Measurements from ENCODE around the gene CYB5R2. TPM values are rescaled to one million over a fixed set of nuclear protein-coding genes. Genes with fewer than 3 reads are reported as not detected.

Gene CYB5R2
- total RNA-seq, 1 experiment from 2014 or later = 40.3 TPM

DNA sequence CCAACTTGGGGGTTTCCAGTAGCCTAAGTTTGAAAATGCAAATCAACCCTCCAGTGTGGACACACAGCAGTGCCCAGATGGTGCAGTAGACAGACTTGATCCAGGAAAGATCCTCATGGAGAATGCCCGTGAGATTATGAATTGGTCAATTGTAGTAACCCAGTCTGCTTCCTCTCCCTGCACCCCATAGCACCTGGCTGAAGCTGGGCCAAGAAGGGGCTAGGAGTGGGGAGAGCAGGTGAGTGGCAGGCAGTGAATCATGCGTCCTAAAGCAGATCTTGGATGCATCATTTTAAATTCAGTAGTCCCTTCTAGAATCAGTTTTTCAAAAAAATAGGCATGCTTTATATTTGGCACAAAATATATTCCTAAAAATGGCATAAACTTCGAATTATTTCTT, 52.2 kb downstream of the CYB5R2 start (continued):
- TF ChIP-seq, protein P1, sequence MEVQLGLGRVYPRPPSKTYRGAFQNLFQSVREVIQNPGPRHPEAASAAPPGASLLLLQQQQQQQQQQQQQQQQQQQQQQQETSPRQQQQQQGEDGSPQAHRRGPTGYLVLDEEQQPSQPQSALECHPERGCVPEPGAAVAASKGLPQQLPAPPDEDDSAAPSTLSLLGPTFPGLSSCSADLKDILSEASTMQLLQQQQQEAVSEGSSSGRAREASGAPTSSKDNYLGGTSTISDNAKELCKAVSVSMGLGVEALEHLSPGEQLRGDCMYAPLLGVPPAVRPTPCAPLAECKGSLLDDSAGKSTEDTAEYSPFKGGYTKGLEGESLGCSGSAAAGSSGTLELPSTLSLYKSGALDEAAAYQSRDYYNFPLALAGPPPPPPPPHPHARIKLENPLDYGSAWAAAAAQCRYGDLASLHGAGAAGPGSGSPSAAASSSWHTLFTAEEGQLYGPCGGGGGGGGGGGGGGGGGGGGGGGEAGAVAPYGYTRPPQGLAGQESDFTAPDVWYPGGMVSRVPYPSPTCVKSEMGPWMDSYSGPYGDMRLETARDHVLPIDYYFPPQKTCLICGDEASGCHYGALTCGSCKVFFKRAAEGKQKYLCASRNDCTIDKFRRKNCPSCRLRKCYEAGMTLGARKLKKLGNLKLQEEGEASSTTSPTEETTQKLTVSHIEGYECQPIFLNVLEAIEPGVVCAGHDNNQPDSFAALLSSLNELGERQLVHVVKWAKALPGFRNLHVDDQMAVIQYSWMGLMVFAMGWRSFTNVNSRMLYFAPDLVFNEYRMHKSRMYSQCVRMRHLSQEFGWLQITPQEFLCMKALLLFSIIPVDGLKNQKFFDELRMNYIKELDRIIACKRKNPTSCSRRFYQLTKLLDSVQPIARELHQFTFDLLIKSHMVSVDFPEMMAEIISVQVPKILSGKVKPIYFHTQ (CRISPR knock-in tag; IDR thresholded peaks at IDR 0.05) = no peak

DNA sequence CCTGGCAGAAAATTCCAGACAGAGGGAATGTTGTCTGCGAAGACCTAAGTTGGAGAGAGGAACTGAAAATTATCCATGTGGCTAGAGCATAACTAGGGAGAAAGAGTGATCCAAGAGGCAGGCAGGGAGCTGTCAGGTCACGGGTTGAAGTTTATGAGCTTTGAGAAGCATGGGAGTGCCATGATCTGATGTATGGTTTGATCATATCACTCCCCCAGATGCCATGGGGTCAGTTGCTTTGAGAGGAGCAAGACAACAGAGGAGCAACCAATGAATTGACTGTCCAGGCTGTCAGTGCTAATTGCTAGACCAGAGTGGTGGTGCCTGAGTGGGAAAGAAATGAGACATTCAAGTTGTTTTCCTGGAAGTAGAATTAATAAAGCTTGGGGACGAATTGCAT, 54.0 kb downstream of the CYB5R2 start:
- DNase-seq (ENCODE audit: low spot score) = no peak
- ChIA-PET CTCF (interaction anchor here (0.8 to 2.1 kb wide), 2 partner anchors 48 to 106 kb away, joined by 3 to 12 read pairs; partner anchors contain the start of gene PPFIBP2), POLR2A (no interaction called here)
- no peaks in the 10 kb centered on the region for H3K9me3 Mint-ChIP-seq
- H3K27ac Mint-ChIP-seq = no peak overlapping the region
- no peak for ATAC-seq
- TF ChIP-seq ZNF121 (CRISPR knock-in tag; IDR thresholded peaks at IDR 0.05) = no peak
- peaks cover 36% of the 10 kb centered on the region for H3K4me1 Mint-ChIP-seq
- no peaks in the 10 kb centered on the region for H3K27me3 Mint-ChIP-seq (ENCODE audit: low read depth)
- H3K36me3 Mint-ChIP-seq = peaks cover 8% of the 10 kb centered on the region
- H3K4me3 Mint-ChIP-seq = no peak overlapping the region

DNA sequence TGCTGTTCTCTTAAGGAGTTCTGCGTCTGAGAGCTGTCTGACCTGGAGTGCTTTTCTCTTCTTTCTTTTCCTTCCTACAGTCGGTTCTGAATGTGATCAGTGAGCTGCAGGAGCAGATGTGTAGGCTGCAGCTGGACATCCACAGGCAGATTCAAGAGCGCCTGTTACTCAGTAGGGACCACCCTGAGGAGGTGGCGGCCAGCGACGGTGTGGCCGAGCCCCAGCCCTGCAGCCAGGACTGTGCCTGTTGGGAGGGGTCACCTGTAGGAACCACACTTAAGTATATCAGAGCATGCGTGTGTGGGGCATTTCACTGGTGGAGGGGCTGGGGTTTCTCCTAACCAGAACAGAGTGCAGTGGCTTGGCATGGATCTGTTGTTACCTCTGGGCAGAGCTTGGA, 56.3 kb downstream of the CYB5R2 start:
- no peak for ATAC-seq
- peak overlapping the region; percentile 10; the same call in 1 of the 2 replicates for H3K27ac Mint-ChIP-seq
- H3K4me1 Mint-ChIP-seq = peaks cover 43% of the 10 kb centered on the region
- TF ChIP-seq, protein P2, sequence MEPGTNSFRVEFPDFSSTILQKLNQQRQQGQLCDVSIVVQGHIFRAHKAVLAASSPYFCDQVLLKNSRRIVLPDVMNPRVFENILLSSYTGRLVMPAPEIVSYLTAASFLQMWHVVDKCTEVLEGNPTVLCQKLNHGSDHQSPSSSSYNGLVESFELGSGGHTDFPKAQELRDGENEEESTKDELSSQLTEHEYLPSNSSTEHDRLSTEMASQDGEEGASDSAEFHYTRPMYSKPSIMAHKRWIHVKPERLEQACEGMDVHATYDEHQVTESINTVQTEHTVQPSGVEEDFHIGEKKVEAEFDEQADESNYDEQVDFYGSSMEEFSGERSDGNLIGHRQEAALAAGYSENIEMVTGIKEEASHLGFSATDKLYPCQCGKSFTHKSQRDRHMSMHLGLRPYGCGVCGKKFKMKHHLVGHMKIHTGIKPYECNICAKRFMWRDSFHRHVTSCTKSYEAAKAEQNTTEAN (CRISPR knock-in tag; IDR thresholded peaks at IDR 0.05) = no peak
- TF ChIP-seq SMAD3 (CRISPR knock-in tag; IDR thresholded peaks at IDR 0.05; ENCODE audit: borderline replicate concordance) = no peak
- TF ChIP-seq ZNF423 (CRISPR knock-in tag; IDR thresholded peaks at IDR 0.05) = no peak
- no peak for TF ChIP-seq KAT7 (CRISPR knock-in tag; IDR thresholded peaks at IDR 0.05; ENCODE audit: borderline replicate concordance)
- TF ChIP-seq, protein P3, sequence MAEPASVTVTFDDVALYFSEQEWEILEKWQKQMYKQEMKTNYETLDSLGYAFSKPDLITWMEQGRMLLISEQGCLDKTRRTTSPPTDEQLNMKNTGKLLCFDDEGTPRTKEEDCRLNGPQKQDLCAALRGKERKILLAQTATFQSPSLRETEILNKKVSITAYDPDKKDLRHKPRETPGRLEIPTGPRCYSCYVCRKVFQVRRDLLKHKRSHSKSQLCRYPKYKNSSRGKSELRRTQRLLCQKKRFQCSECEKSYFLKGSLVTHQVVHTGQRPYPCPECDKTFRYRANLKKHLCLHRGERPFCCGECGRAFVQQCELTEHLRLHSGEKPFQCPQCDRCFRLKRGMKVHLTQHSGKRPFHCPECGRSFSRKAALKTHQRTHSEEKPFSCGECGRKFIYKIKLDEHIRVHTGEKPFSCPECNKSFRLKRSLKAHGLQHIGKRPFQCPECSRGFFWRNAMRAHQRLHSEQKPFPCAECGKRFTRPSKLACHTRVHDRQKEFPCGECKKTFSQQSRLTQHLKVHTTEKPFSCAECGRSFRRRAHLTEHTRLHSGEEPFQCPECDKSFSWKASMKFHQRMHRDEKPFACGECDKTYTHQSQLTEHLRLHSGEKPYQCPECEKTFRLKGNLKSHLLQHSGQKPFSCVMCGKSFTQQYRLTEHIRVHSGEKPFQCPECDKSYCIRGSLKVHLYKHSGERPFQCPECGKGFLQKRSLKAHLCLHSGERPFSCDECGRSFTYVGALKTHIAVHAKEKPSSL (CRISPR knock-in tag; conservative IDR thresholded peaks at IDR 0.05) = no peak
- TF ChIP-seq, protein P1 (CRISPR knock-in tag; IDR thresholded peaks at IDR 0.05) = no peak
- H3K9me3 Mint-ChIP-seq = no peaks in the 10 kb centered on the region
- no peak for DNase-seq (ENCODE audit: low spot score)
- no peak overlapping the region for H3K4me3 Mint-ChIP-seq
- CTCF ChIA-PET = interaction anchor here (0.9 kb wide), 1 partner anchor 45 kb away, joined by 3 read pairs; no protein-coding TSS in a partner anchor
- POLR2A ChIA-PET = no interaction called here
- H3K27me3 Mint-ChIP-seq (ENCODE audit: low read depth) = no peaks in the 10 kb centered on the region
- peaks cover 2% of the 10 kb centered on the region; the same call in 1 of the 2 replicates for H3K36me3 Mint-ChIP-seq

Other genes with a start within 250 kb of the CYB5R2 start
- gene OLFML1, start 188.0 kb downstream of the CYB5R2 start, total RNA-seq (2021) = 0.16 to 0.18 TPM in 2 of 3 replicates, not detected in the other
- 12.5 to 21.4 TPM (median 12.9 TPM) in 3 replicates for gene PPFIBP2, start 159.5 kb downstream of the CYB5R2 start, total RNA-seq (2021)
- 0.57 TPM in 1 of 3 replicates, not detected in the others for gene OVCH2, start 33.0 kb upstream of the CYB5R2 start, total RNA-seq (2021)
- not detected in 3 replicates for gene OR5P2, start 123.4 kb upstream of the CYB5R2 start, total RNA-seq (2021)
- not detected in 3 replicates for gene OR5P3, start 157.3 kb upstream of the CYB5R2 start, total RNA-seq (2021)